Mesendoderm (in vitro differentiated cells): Measurements from ENCODE around the gene FHAD1.

ENCODE experiments used
- DNase-seq: peaks from one replicate; pipeline ENCODE4 v3.0.0; 2013
- H2AK5ac ChIP-seq: 2 replicates; pipeline ENCODE4 v1.6.1; 2013; ENCODE audit warnings: low read length, inconsistent platforms
- H2BK120ac ChIP-seq: 2 replicates; pipeline ENCODE4 v1.6.1; 2013; ENCODE audit warnings: low read depth, mild to moderate bottlenecking, low read length, moderate library complexity, mixed read lengths
- H2BK15ac ChIP-seq: replicated peaks from 2 replicates; pipeline ENCODE4 v1.6.1; 2013; ENCODE audit warnings: low read depth, mild to moderate bottlenecking, moderate library complexity
- H2BK5ac ChIP-seq: 2 replicates; pipeline ENCODE4 v1.6.1; 2013; ENCODE audit warnings: low read length, inconsistent platforms
- H3K18ac ChIP-seq: 2 replicates; pipeline ENCODE4 v1.6.1; 2013; ENCODE audit warnings: mild to moderate bottlenecking, low read length, mixed read lengths
- H3K23ac ChIP-seq: one replicate; pipeline ENCODE4 v1.6.1; 2013; ENCODE audit warnings: low read length
- H3K27ac ChIP-seq: 2 replicates; pipeline ENCODE4 v1.5.1; 2013; ENCODE audit warnings: low read depth, mild to moderate bottlenecking, inconsistent platforms, low read length, moderate library complexity
- H3K27me3 ChIP-seq: 2 replicates; pipeline ENCODE4 v1.6.1; 2013; ENCODE audit warnings: low read length, control low read depth, mild to moderate bottlenecking, inconsistent platforms; ENCODE audit not compliant: insufficient read depth, poor library complexity
- H3K36me3 ChIP-seq: 2 replicates; pipeline ENCODE4 v1.6.1; 2013; ENCODE audit warnings: low read length, inconsistent platforms; ENCODE audit not compliant: control insufficient read depth, insufficient read depth
- H3K4ac ChIP-seq: one replicate; pipeline ENCODE4 v1.6.1; 2013; ENCODE audit warnings: low read depth, mild to moderate bottlenecking, low read length, moderate library complexity
- H3K4me1 ChIP-seq: 2 replicates; pipeline ENCODE4 v1.6.1; 2013; ENCODE audit warnings: low read depth, low read length, inconsistent platforms; ENCODE audit not compliant: control insufficient read depth
- H3K4me2 ChIP-seq: 2 replicates; pipeline ENCODE4 v1.6.1; 2013; ENCODE audit warnings: low read length
- H3K4me3 ChIP-seq: 2 replicates; pipeline ENCODE4 v1.5.1; 2013; ENCODE audit warnings: mild to moderate bottlenecking, low read length
- H3K56ac ChIP-seq: one replicate; pipeline ENCODE4 v1.6.1; 2013; ENCODE audit warnings: low read length
- H3K79me1 ChIP-seq: 2 replicates; pipeline ENCODE4 v1.6.1; 2013; ENCODE audit warnings: low read length, inconsistent platforms
- H3K79me2 ChIP-seq: 2 replicates; pipeline ENCODE4 v1.6.1; 2013; ENCODE audit warnings: mild to moderate bottlenecking, low read length; ENCODE audit not compliant: control insufficient read depth, insufficient read depth
- H3K9ac ChIP-seq: 2 replicates; pipeline ENCODE4 v1.6.1; 2013; ENCODE audit warnings: low read length, inconsistent platforms
- H4K5ac ChIP-seq: one replicate; pipeline ENCODE4 v1.6.1; 2013; ENCODE audit warnings: low read length
- H4K8ac ChIP-seq: one replicate; pipeline ENCODE4 v1.6.1; 2013; ENCODE audit warnings: low read depth, mild to moderate bottlenecking, control low read depth, low read length, moderate library complexity
- WGBS: extraction: QIAGEN DNeasy Blood & Tissue Kit; methylation state at CpG from one replicate; pipeline ENCODE4 v1.1.7; 2013; ENCODE audit warnings: low lambda C conversion rate, missing lambda C conversion rate; ENCODE audit not compliant: insufficient coverage; ENCODE audit errors: extremely low coverage; 5-methylcytosine and 5-hydroxymethylcytosine counted together

FHAD1 gene

DNA sequence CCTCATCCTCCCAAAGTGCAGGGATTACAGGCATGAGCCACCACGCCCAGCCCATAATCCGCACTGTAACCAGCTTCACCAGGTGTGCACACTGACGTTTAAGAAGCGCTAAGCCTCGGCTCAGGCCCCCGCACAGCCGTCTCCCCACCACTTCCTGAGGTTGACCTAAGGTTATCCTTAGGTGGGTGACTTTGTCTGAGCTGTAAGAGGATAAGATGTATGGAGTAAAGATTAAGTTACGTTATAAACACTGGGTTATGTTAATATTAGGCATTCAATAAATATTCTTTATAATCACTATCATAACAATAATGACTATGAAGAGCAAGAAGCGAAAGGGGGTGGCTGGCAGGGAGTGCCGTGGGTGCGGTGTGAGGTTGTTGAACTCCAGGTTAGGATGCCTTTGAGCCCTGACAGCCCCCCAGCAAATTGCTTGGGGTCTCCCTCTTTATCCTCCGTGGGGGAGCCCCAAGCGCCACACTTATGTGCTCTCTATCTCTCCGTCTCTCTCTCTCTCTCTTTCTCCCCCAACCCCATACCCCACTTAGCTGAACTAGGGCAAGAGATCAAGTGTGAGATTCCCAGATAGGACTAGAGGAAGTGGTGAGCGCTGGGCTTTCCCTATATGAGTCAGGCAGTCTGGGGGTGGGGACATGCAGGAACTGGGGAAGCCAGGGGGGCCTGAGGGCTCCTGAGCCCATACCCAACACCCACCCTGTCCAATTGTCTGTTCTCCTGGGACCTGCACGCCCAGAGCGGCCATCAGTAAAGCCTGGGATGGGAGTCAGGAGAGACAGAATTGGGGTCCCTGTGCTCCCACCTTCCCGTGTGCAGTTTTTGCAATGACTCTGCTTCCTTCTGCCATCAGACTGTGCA is 170.3 kb downstream of the FHAD1 start:
- Histone ChIP-seq H3K23ac (no peak overlapping the region), H3K36me3 (no peaks in the 10 kb centered on the region), H3K4me3 (no peak overlapping the region), H3K4me2 (no peak overlapping the region), H3K27ac (no peak overlapping the region), H3K4ac (no peak overlapping the region), H3K27me3 (no peaks in the 10 kb centered on the region), H3K18ac (no peak overlapping the region), H4K5ac (no peak overlapping the region), H2BK5ac (no peak overlapping the region), H3K79me1 (peaks cover 3% of the 10 kb centered on the region), H4K8ac (no peak overlapping the region), H3K4me1 (peaks cover 8% of the 10 kb centered on the region), H2BK15ac (no peak overlapping the region), H3K56ac (peak overlapping the region; percentile 25), H2BK120ac (no peak overlapping the region), H3K9ac (no peak overlapping the region), H3K79me2 (no peaks in the 10 kb centered on the region), H2AK5ac (no peak overlapping the region)
- DNase-seq: peak; percentile 59
- WGBS: no CpG with 5 or more reads among the region's 18 CpGs

DNA sequence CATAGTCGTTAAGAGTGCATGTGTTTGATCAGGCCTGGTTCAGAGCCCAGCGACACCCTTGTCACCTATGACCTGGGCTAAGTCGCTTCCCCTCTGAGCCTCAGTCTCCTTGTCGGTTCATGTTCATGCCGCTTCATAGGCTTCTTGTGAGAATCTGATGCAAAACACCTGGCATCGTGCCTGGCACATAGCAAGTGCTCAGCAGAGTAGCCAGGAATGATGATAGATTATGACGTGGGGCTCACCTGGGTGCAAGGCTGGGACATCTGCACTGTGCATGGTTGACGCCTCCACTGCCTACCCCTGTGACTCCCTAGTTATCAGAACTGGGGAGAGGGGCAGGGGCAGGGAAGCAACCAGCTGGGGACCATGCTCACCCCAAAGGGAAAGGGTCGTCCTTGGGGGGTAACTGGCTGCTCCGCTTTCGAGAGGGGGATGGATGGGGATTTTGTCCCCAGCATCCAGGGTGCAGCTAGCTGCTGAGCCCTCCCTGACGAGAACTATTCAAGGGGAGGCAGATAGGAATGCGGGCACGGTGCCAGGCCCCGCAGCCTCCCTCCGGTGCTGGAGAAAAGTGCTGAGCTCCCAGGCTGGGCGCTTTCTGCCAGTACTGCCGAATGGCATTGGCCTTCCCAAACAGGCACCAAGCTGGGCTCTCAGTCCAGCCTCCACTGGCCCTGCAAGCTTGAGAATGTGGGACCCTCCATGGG is 171.9 kb downstream of the FHAD1 start:
- no peak for DNase-seq
- no peaks in the 10 kb centered on the region for H3K79me1 ChIP-seq
- WGBS: no CpG with 5 or more reads among the region's 18 CpGs

DNA sequence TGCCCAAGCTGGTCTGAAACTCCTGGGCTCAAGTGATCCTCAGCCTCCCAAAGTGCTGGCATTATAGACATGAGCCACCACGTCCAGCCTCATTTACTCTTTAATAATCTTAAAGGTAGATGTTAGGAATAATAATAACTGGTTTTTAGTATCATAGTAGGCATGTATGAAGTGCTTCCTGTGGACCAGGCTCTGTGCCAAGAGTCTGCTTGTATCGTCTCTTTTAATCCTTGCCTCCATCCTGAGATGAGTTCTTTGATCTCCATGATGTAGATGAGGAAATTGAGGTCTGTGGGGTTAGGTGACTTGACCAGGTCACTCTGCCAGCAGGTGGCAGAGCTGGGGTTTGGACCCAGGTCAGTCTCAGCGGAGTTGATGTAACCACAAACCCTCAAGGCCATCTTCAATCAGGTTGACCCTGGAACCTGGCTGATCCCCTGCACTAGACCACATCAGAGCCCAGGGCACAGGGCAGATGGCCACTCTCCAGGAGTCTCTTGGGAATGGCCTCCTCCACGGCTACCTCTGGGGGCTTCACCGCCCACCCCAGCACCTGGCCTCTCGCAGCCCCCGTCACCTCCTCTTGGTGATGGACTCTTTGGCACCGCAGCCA is 173.9 kb downstream of the FHAD1 start:
- Histone ChIP-seq H4K8ac (no peak overlapping the region), H3K27me3 (no peaks in the 10 kb centered on the region), H3K4me2 (no peak overlapping the region), H2AK5ac (no peak overlapping the region), H3K18ac (no peak overlapping the region), H2BK15ac (no peak overlapping the region), H3K27ac (no peak overlapping the region), H3K9ac (no peak overlapping the region), H3K4me1 (peaks cover 2% of the 10 kb centered on the region), H2BK120ac (no peak overlapping the region), H4K5ac (no peak overlapping the region), H3K4ac (no peak overlapping the region), H3K56ac (no peak overlapping the region), H3K36me3 (no peaks in the 10 kb centered on the region), H2BK5ac (no peak overlapping the region), H3K79me2 (no peaks in the 10 kb centered on the region), H3K23ac (no peak overlapping the region), H3K4me3 (no peak overlapping the region), H3K79me1 (no peaks in the 10 kb centered on the region)
- no peak for DNase-seq
- no CpG with 5 or more reads among the region's 8 CpGs for WGBS

More for the DNA sequence above, 171.9 kb downstream of the FHAD1 start:
- H3K27me3 ChIP-seq: no peaks in the 10 kb centered on the region
- H3K4me3 ChIP-seq: no peak overlapping the region
- no peak overlapping the region for H3K56ac ChIP-seq
- H3K9ac ChIP-seq: no peak overlapping the region
- no peak overlapping the region for H3K23ac ChIP-seq
- no peak overlapping the region for H4K5ac ChIP-seq
- no peaks in the 10 kb centered on the region for H3K79me2 ChIP-seq
- no peak overlapping the region for H2BK15ac ChIP-seq
- no peak overlapping the region for H3K18ac ChIP-seq
- H3K4me2 ChIP-seq: no peak overlapping the region
- H2AK5ac ChIP-seq: no peak overlapping the region
- H3K4ac ChIP-seq: no peak overlapping the region
- H3K36me3 ChIP-seq: no peaks in the 10 kb centered on the region
- no peak overlapping the region for H4K8ac ChIP-seq
- no peak overlapping the region for H3K27ac ChIP-seq
- H2BK120ac ChIP-seq: no peak overlapping the region
- H2BK5ac ChIP-seq: no peak overlapping the region
- H3K4me1 ChIP-seq: peaks cover 2% of the 10 kb centered on the region

DNA sequence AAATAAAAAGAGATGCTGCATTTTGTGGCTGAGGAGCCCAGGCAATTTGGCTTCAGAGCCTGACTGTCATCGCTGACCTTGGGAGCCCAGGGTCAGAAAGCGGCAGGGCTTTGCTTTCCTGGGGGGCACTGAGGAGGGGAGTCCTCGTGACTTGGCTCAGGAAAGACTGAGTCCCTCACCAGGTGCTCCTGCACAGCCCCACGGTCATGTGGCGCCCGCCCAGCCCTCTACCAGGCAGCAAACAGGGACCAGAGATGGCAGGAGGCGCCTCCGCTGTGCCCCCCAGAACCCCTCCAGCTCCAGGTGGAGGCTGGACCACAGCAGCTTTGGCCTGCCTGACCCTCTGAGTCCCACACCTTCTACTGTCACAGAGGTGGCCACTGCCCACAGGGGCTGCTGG is 175.8 kb downstream of the FHAD1 start:
- no peak overlapping the region for H4K8ac ChIP-seq
- no peak overlapping the region for H2AK5ac ChIP-seq
- H3K4ac ChIP-seq: no peak overlapping the region
- no peak overlapping the region for H3K9ac ChIP-seq
- H3K23ac ChIP-seq: no peak overlapping the region
- H3K4me3 ChIP-seq: no peak overlapping the region
- no peak overlapping the region for H2BK15ac ChIP-seq
- no peak for DNase-seq
- no CpG with 5 or more reads among the region's 8 CpGs for WGBS
- no peak overlapping the region for H3K4me2 ChIP-seq
- H2BK120ac ChIP-seq: no peak overlapping the region
- H3K18ac ChIP-seq: no peak overlapping the region
- no peaks in the 10 kb centered on the region for H3K36me3 ChIP-seq
- no peaks in the 10 kb centered on the region for H3K4me1 ChIP-seq
- no peak overlapping the region for H3K56ac ChIP-seq
- H3K79me2 ChIP-seq: no peaks in the 10 kb centered on the region
- no peak overlapping the region for H2BK5ac ChIP-seq
- H3K79me1 ChIP-seq: no peaks in the 10 kb centered on the region
- no peak overlapping the region for H3K27ac ChIP-seq
- H3K27me3 ChIP-seq: no peaks in the 10 kb centered on the region
- no peak overlapping the region for H4K5ac ChIP-seq

DNA sequence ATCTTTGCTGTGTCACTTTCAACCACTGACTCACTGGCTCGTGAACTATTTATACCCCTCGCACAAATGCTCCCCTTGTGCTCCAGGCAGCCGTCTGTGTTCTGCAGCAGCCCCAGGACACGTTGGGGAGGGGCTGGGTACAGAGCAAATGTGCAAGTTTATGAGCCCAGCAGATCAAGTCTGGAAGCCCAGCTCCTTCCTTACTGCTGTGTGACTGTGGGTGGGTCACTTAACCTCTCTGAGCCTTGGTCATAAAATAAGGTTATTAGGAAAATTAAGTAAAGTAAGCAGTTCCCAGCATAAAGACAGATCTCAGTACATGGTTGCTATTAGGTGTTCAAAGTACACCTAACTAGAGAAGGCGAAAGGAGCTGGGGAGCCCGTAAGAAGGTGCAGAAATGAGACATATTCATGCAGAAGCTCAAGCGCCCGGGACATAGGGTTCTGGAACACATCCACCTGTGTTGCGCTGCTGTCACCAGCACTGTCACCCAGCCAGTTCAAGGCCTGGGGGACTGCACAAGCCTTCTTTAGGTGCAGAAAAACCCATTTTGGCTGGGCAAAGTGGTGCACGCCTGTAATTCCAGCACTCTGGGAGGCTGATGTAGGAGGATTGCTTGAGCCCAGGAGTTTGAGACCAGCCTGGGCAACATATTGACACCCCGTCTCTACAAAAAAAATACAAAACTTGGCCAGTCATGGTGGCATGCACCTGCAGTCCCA is 176.5 kb downstream of the FHAD1 start:
- Histone ChIP-seq H3K36me3 (no peaks in the 10 kb centered on the region), H3K27me3 (no peaks in the 10 kb centered on the region), H3K4ac (no peak overlapping the region), H3K18ac (no peak overlapping the region), H2AK5ac (no peak overlapping the region), H2BK15ac (no peak overlapping the region), H4K5ac (no peak overlapping the region), H3K79me2 (no peaks in the 10 kb centered on the region), H3K4me2 (no peak overlapping the region), H4K8ac (no peak overlapping the region), H3K4me1 (no peaks in the 10 kb centered on the region), H3K27ac (no peak overlapping the region), H2BK5ac (no peak overlapping the region), H3K56ac (no peak overlapping the region), H3K23ac (no peak overlapping the region), H2BK120ac (no peak overlapping the region), H3K79me1 (no peaks in the 10 kb centered on the region), H3K4me3 (no peak overlapping the region), H3K9ac (no peak overlapping the region)
- DNase-seq: no peak
- WGBS: no CpG with 5 or more reads among the region's 11 CpGs
